ENCODE data around the gene AJUBA. TPM values are rescaled to one million over a fixed set of nuclear protein-coding genes. Genes with fewer than 3 reads are reported as not detected.

The AJUBA gene
- total RNA-seq, 1 experiment from 2014 or later: 28.8 TPM

GRCh38 chr14:23013054-23013748 is 30.9 kb upstream of the AJUBA start:
- no peak for TF ChIP-seq ZNF425 (CRISPR knock-in tag; conservative IDR thresholded peaks at IDR 0.05)
- TF ChIP-seq HMGXB4 (CRISPR knock-in tag; IDR thresholded peaks at IDR 0.05): no peak
- TF ChIP-seq RELA (CRISPR knock-in tag; IDR thresholded peaks at IDR 0.05; ENCODE audit: borderline replicate concordance): no peak
- TF ChIP-seq NFE2L1 (CRISPR knock-in tag; IDR thresholded peaks at IDR 0.05): no peak
- no peak for TF ChIP-seq ZMAT4 (CRISPR knock-in tag; IDR thresholded peaks at IDR 0.05)
- no peak for TF ChIP-seq ZNF423 (CRISPR knock-in tag; IDR thresholded peaks at IDR 0.05)
- TF ChIP-seq ZNF416 (CRISPR knock-in tag; IDR thresholded peaks at IDR 0.05): no peak
- TF ChIP-seq SP1 (CRISPR knock-in tag; conservative IDR thresholded peaks at IDR 0.05): no peak
- Mint-ChIP-seq H3K27me3 (ENCODE audit: low read depth) (no peaks in the 10 kb centered on the region), H3K4me3 (no peak overlapping the region), H3K9me3 (peaks cover 8% of the 10 kb centered on the region), H3K36me3 (no peaks in the 10 kb centered on the region; the same call in 1 of the 2 replicates), H3K27ac (no peak overlapping the region), H3K4me1 (peaks cover 14% of the 10 kb centered on the region)
- POLR2A ChIA-PET: no interaction called here
- CTCF ChIA-PET: interaction anchor here (1.2 to 4.0 kb wide), 4 partner anchors 9 to 73 kb away, joined by 3 to 36 read pairs (median 4); no protein-coding TSS in a partner anchor
- no peak for ATAC-seq
- DNase-seq (ENCODE audit: low spot score): no peak

- peak; percentile 84 for DNase-seq (ENCODE audit: low spot score)
- ChIA-PET POLR2A (no interaction called here), CTCF (interaction anchor here (1.5 to 4.0 kb wide), 4 partner anchors 15 to 59 kb away, joined by 5 to 36 read pairs (median 10); no protein-coding TSS in a partner anchor)
- peak; percentile 21 for ATAC-seq
- Mint-ChIP-seq H3K36me3 (no peaks in the 10 kb centered on the region; the same call in 1 of the 2 replicates), H3K9me3 (peaks cover 9% of the 10 kb centered on the region), H3K27me3 (ENCODE audit: low read depth) (no peaks in the 10 kb centered on the region), H3K27ac (peak within 1 kb of the TSS; percentile 98), H3K4me1 (peaks cover 31% of the 10 kb centered on the region), H3K4me3 (peak within 1 kb of the TSS; percentile 80)
- TF ChIP-seq ARID4B (CRISPR knock-in tag; IDR thresholded peaks at IDR 0.05; ENCODE audit: borderline replicate concordance): no peak
- no peak for TF ChIP-seq FOXK1 (CRISPR knock-in tag; IDR thresholded peaks at IDR 0.05)
- TF ChIP-seq NFATC4 (CRISPR knock-in tag; IDR thresholded peaks at IDR 0.05): no peak
- TF ChIP-seq CTCF (IDR thresholded peaks at IDR 0.05): no peak
- TF ChIP-seq SP1 (CRISPR knock-in tag; conservative IDR thresholded peaks at IDR 0.05): 0 out of 2 replicates have a peak, but pooled peaks have one; percentile 58
- TF ChIP-seq NR1H2 (CRISPR knock-in tag; IDR thresholded peaks at IDR 0.05): no peak
- no peak for TF ChIP-seq ZNF121 (CRISPR knock-in tag; IDR thresholded peaks at IDR 0.05)
- 0 out of 2 replicates have a peak, but pooled peaks have one; percentile 25 for TF ChIP-seq GABPB1 (CRISPR knock-in tag; IDR thresholded peaks at IDR 0.05)
- TF ChIP-seq ESRRA (CRISPR knock-in tag; IDR thresholded peaks at IDR 0.05; ENCODE audit: borderline replicate concordance): no peak
- TF ChIP-seq ZBTB43 (CRISPR knock-in tag; IDR thresholded peaks at IDR 0.05): no peak
- 0 out of 2 replicates have a peak, but pooled peaks have one; percentile 14 for TF ChIP-seq NFYB (CRISPR knock-in tag; conservative IDR thresholded peaks at IDR 0.05; ENCODE audit: low read depth)
- no peak for TF ChIP-seq USF1 (CRISPR knock-in tag; IDR thresholded peaks at IDR 0.05)
Measured at GRCh38 chr14:23009939-23010726, 27.8 kb upstream of the AJUBA start, which contains the start of gene C14orf93. C14orf93 (minus strand) TSS chr14:23010143; CDS start chr14:22999023, 11,120 bp downstream.

Data from WTC11 (cell line).